Retinal pigment epithelial cell (primary cell): ENCODE results near the gene UCHL3.

Source experiments
- DNase-seq: peaks from one replicate; pipeline ENCODE4 v3.0.0-alpha.2; 2010; ENCODE audit warnings: low read depth
- H3K4me3 ChIP-seq: 2 replicates; pipeline ENCODE4 v1.5.1; 2011; ENCODE audit warnings: mild to moderate bottlenecking, low read length, control low read depth, moderate library complexity
- CTCF ChIP-seq: conservative IDR thresholded peaks from 2 replicates; pipeline ENCODE4 v1.5.1; 2011; ENCODE audit warnings: low read depth, low read length, control low read depth, inconsistent platforms

The UCHL3 gene

DNA sequence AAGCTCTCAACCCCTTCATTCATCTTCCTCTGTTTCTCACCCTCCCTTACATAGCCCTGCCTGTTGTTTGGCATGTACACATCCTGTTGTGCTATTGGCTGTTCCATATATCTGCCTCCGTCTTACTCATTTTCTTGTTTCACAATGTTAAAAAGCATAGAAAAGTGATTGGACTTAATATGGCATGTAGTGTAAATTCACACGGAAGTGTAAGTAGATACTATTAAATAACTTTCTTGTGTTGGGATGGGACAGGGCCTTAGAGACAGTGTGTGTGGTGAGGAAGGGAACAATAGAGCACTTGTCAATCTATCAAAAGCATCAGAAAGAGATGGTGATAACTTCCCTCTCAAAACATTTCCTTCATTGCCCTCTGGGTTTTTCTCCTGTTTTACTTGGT lies 98.9 kb downstream of the UCHL3 start:
- no peak overlapping the region for H3K4me3 ChIP-seq
- TF ChIP-seq CTCF = no peak
- no peak for DNase-seq

DNA sequence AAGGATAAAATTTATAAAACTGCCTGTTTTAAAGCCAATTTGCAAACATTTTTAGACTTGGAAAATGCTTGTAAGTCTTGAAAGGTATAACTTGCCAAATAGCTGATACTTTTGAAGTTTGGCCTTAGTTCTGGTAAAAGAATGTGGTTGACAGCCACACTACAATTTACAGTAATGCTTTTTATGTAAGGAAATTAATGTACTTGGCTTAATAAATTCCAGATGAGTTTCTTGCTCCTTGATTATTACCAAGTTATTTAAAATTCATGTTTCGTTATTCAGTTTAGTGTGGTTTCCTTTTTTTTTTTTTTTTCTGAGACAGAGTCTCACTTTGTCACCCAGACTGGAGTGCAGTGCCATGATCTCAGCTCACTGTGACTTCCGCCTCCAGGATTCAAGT lies 101.4 kb downstream of the UCHL3 start:
- no peak for DNase-seq
- TF ChIP-seq CTCF = no peak
- H3K4me3 ChIP-seq = no peak overlapping the region

GRCh38 chr13:75652726-75653125 lies 103.1 kb downstream of the UCHL3 start:
- TF ChIP-seq CTCF = no peak
- no peak overlapping the region for H3K4me3 ChIP-seq
- no peak for DNase-seq
